ENCODE results near the gene RASA3. TPM values are rescaled to one million over a fixed set of nuclear protein-coding genes. Genes with fewer than 3 reads are reported as not detected.

The RASA3 gene
- total and polyA plus RNA-seq, 9 of the 15 experiments (the other 6 are each of a cell fraction or from before 2014, with no cell fraction given): 0.72 to 25.3 (median 14.4) TPM

- TF ChIP-seq ARID4B (CRISPR knock-in tag; IDR thresholded peaks at IDR 0.05) (no peak), ZNF511 (CRISPR knock-in tag; IDR thresholded peaks at IDR 0.05) (no peak), AFF1 (IDR thresholded peaks at IDR 0.05; ENCODE audit: low read depth in 1 of 2, partially characterized antibody in 2 of 2) (no peak), C11orf30 (IDR thresholded peaks at IDR 0.05; ENCODE audit: low read depth) (no peak), TAF15 (IDR thresholded peaks at IDR 0.05; ENCODE audit: low read depth, low read length) (no peak), ZNF707 (CRISPR knock-in tag; conservative IDR thresholded peaks at IDR 0.05) (no peak), HNRNPK (IDR thresholded peaks at IDR 0.05; ENCODE audit: low read depth, low read length, poor library complexity, severe bottlenecking) (no peak), CSDE1 (IDR thresholded peaks at IDR 0.05) (no peak), MBD2 (IDR thresholded peaks at IDR 0.05; ENCODE audit: borderline replicate concordance, low read depth) (no peak), MYC (IDR thresholded peaks at IDR 0.05; ENCODE audit: low read depth, low read length) (no peak), MYC (CRISPR knock-in tag; IDR thresholded peaks at IDR 0.05; ENCODE audit: borderline replicate concordance, low read depth) (no peak), IFI16 (CRISPR knock-in tag; IDR thresholded peaks at IDR 0.05) (no peak)
These were observed 177.2 kb downstream of the RASA3 start (continued) for GRCh38 chr13:113955235-113955634.

Data from K562 (cell line).